HG03196 (cell line): Measurements from ENCODE around the gene NUP85.
"Not testable (repeated sequence)": the region's sequence is repeated elsewhere in the genome, so short reads cannot be mapped to it uniquely, and the experiment has no call there.

ENCODE experiments used
- ATAC-seq: cut with Tn5 transposase; IDR thresholded peaks from one replicate; pipeline ENCODE4 v1.9.1; 2021; ENCODE audit not compliant: unreplicated experiment

NUP85 gene

GRCh38 chr17:75240394-75241142 is 35.1 kb downstream of the NUP85 start:
- no peak for ATAC-seq

GRCh38 chr17:75241143-75241430 is 35.6 kb downstream of the NUP85 start:
- no peak for ATAC-seq

- ATAC-seq: no peak
These were observed 36.0 kb downstream of the NUP85 start for GRCh38 chr17:75241502-75241901.

GRCh38 chr17:75241996-75242460 is 36.5 kb downstream of the NUP85 start:
- no peak for ATAC-seq

- no peak for ATAC-seq
These were observed 37.1 kb downstream of the NUP85 start for GRCh38 chr17:75242461-75243042.

GRCh38 chr17:75244133-75244866 is 38.8 kb downstream of the NUP85 start:
- no peak for ATAC-seq

- no peak for ATAC-seq
These were observed 39.5 kb downstream of the NUP85 start for GRCh38 chr17:75245011-75245410.

- ATAC-seq: no peak
These were observed 40.9 kb downstream of the NUP85 start for GRCh38 chr17:75246404-75246803.

- ATAC-seq: no peak
These were observed 44.1 kb downstream of the NUP85 start for GRCh38 chr17:75249564-75249963.

GRCh38 chr17:75250009-75250471 is 44.6 kb downstream of the NUP85 start:
- ATAC-seq: peak; percentile 83

GRCh38 chr17:75252039-75252816 is 46.7 kb downstream of the NUP85 start:
- no peak for ATAC-seq

GRCh38 chr17:75255954-75256698 is 50.6 kb downstream of the NUP85 start:
- ATAC-seq: not testable (repeated sequence)

GRCh38 chr17:75257228-75257627 is 51.7 kb downstream of the NUP85 start:
- not testable (repeated sequence) for ATAC-seq

GRCh38 chr17:75260641-75261335 is 55.3 kb downstream of the NUP85 start:
- peak; percentile 25 for ATAC-seq

- ATAC-seq: peak; percentile 90
These were observed 56.0 kb downstream of the NUP85 start, which contains the start of the genes GGA3 and MRPS7 for GRCh38 chr17:75261336-75262111. GGA3 (minus strand) TSS chr17:75261606; CDS start chr17:75261587, 19 bp downstream. MRPS7 (plus strand) TSS chr17:75261879; CDS start chr17:75261901, 22 bp downstream.

GRCh38 chr17:75262112-75262606 is 56.7 kb downstream of the NUP85 start:
- no peak for ATAC-seq

GRCh38 chr17:75263055-75263454 is 57.6 kb downstream of the NUP85 start:
- no peak for ATAC-seq

GRCh38 chr17:75265614-75266315 is 60.3 kb downstream of the NUP85 start:
- no peak for ATAC-seq
